NCI-H1930 (cell line): ENCODE results near the gene BDH1.
"Not testable (repeated sequence)": the region's sequence is repeated elsewhere in the genome, so short reads cannot be mapped to it uniquely, and the experiment has no call there.

Experiments
- DNase-seq, 2 experiments: peaks; one replicate each; lab custom pipeline; 2025; lab: John Stamatoyannopoulos, UW

BDH1 gene

GRCh38 chr3:197485143-197485542, 70.6 kb downstream of the BDH1 start:
- no peak for DNase-seq

GRCh38 chr3:197484204-197484901, 71.4 kb downstream of the BDH1 start:
- DNase-seq: no peak

GRCh38 chr3:197482001-197482400, 73.8 kb downstream of the BDH1 start:
- no peak for DNase-seq

DNA sequence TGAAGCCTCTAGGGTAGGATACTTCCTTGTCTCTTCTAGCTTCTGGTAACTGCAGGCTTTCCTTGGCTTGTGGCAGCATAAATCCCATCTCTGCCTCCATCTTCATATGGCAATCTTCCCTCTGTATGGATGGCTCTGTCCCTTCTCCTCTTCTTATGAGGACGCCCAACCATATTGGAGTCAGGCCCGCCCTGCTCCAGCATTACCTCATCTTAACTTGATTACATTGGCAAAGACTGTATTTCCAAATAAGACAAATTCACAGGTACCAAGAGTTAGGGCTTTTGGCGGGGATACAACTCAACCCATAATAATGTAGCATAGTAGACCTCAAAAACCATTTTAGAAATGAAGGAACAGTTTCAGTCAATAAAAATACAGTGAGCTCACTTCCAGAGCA, 75.4 kb downstream of the BDH1 start:
- no peak for DNase-seq

GRCh38 chr3:197478746-197479668, 76.8 kb downstream of the BDH1 start:
- DNase-seq: no peak

- DNase-seq: not testable (repeated sequence)
These were observed 78.0 kb downstream of the BDH1 start for GRCh38 chr3:197477816-197478215.

DNA sequence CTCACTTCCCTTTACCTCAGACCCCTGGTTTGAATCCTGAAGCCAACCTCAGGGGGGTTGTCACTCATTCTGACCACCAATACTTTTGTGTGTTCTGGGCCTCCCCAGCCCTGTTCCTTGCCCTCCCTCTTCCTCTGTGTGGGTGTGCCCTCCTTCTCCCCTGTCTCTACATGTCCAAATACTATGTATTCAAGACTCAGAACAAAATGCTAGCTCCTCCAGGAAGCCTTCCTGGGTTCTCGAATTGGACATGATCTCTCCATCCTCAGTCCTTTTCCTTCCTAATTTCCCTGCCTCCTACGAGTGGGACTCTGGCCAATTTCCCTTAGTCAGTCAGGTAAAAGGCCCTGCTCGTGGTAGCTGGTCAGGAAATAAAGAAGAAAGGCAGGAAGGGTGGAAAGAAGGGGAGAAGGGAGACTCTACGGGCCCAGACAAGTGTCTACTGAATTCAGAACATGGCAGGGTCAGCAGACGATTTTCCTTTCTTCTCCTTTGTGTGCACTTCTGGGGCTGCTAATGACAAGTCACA, 79.7 kb downstream of the BDH1 start:
- DNase-seq: no peak

DNA sequence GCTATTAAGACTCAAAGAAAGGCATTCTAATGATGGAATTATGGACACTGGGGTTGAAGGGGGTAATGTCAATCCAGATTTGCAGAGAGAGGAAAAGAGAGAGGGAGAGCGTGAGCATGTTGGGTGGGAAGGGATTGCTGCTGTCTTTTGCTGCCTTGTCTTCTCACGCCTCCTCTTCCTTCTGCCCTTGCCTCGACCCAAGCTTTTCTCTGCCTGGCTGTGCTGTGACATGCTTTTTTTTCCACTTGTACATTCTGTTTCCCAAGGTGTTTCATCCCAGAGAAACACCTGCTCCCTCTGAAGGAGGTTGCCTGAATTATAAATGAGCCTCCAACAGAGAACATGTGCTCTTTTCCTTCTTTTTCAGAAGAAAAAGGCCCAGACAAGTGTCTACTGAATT, 80.3 kb downstream of the BDH1 start:
- DNase-seq: no peak

GRCh38 chr3:197472151-197472550, 83.6 kb downstream of the BDH1 start:
- DNase-seq: no peak

GRCh38 chr3:197471221-197472010, 84.4 kb downstream of the BDH1 start:
- no peak for DNase-seq

- DNase-seq: no peak
These were observed 86.8 kb downstream of the BDH1 start for GRCh38 chr3:197468866-197469382.

- no peak for DNase-seq
These were observed 87.6 kb downstream of the BDH1 start for GRCh38 chr3:197468167-197468566.

GRCh38 chr3:197466586-197467399, 89.0 kb downstream of the BDH1 start:
- DNase-seq: no peak

DNA sequence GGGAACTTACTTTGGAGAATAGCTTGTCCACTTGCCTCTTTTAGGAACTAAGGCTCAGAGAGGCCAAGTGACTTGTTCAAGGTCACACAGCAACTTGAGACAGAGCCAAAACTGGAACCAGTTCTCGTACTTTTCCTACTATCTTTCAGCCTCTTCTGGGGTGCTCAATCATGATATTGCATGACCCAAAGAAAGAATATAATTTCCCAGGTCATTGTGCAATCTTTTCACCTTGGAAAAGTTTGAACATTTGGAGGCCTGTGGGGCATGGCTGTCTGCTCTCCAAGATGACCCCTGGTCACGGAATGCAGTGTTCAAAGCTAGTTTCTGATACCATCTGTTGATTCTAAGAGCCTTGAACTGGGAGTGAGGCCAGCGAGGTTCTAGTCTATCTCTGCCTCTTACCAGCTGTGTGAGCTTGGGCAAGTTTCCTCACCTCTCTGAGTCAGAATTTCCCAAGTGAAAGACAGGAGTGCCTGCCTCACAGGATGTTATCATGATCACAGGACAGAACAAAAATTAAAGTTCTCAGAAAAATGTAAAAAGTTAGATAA, 89.7 kb downstream of the BDH1 start:
- DNase-seq: no peak

DNA sequence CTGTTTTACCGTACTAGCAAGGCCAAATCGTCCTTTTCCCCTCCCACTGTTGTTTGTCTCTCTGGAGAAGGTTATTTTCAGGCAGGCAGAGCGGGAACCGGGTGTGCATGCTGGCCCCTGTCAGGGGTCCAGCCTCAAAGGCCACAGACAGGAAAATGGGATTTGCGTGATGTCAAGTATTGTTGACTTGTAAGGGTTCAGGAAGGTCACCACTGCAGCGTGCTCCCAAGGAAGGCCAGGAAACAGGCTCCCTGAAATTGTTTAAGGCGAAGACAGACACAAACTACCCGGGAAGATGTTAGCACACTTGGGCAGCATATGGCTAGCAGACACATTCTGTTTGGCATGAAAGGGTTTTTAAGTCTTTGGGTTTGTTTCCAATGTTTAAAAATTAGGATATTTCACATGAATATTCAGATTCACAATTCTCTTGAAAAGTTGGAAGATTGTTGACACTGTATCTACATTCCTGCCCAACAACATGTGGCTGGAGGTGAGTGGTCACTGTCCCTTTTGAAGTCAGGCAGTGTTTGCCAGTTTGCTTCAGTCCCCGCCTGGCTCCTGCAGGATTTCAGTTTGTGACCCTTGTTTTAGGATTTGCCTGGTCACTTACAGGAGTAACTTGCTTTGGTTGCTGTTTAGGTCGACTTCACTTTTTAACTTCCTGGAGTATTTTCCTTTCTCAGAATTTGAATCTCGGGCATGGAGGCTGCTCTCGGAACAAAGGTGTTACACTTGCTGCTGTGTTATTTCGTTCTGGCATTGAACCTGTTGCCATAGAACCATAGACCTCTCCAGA, 90.4 kb downstream of the BDH1 start:
- no peak for DNase-seq

DNA sequence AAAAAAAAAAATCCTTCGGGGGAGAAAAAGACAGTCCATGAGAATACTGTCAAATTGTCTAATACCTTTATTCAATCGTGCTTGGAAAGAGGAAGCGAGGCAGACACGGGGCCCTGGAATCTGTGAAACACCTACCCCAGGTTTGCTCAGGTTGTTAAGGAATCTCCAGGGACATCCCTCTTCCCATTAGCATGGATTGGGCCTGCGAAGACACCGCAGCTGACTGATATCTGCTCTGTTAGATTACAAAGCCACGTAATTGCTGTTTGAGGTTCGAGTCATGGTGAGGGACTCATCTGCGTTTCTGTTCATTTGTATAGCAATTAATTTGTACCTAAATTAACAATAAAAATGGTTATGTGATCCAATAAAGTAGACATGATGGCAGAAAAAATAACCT, 91.0 kb downstream of the BDH1 start:
- DNase-seq: no peak

GRCh38 chr3:197463279-197463678, 92.5 kb downstream of the BDH1 start:
- DNase-seq: no peak

DNA sequence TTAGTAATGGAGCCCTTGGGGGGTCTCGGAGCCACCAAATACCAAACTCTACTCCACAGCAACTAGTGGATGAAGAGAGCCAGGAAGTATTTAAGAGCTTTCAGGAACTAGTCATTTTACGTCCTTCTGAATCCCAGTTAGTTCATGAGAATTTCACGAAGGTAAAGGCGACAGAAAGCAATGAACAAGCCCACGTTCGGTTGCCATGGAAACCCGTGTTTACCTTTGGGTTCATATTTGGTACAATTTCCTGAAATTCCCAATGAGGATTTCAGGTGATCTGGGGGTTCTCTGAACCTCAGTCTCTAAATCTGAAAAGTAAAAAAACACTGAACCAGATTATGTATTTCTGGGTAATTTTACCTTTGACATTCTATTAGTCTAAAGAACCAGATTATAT, 93.0 kb downstream of the BDH1 start:
- no peak for DNase-seq

DNA sequence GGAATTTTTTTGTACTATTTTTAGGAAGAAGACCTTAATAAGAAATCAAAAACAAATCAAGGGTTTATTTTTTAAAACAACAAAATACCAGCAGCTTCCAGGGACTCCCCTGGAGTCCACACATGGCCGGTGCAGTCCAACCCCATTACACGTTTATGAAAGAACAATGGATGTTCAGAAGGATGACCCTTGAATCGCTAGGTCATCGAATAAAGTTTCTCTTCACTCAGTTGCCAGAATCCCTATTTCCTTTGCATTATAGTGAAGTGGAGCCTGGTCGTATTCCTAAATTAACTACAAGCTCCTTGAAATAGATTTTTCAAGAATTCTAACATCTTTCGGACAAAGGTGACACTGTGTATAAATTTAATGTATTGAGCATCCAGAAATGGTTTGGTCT, 95.1 kb downstream of the BDH1 start:
- DNase-seq: no peak

DNA sequence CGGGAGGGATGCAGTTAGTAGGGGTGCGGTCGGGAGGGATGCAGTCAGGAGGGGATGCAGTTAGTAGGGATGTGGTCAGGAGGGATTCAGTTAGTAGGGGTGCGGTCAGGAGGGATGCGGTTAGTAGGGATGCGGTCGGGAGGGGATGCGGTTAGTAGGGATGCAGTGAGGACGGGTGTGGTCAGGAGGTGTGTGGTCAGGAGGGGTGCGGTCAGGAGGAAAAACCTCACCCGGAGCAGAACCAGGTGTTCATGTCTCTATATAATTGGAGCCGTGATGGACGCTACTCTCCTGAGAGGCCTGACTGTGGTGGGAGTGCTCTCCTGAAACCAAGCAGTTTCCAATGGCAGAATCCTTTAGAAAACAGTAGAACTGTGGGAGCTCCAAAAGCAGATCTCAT, 95.8 kb downstream of the BDH1 start:
- DNase-seq: no peak
